ENCODE data around the gene PYGO1.
"Not testable (repeated sequence)": the region's sequence is repeated elsewhere in the genome, so short reads cannot be mapped to it uniquely, and the experiment has no call there.

The PYGO1 gene, protein sequence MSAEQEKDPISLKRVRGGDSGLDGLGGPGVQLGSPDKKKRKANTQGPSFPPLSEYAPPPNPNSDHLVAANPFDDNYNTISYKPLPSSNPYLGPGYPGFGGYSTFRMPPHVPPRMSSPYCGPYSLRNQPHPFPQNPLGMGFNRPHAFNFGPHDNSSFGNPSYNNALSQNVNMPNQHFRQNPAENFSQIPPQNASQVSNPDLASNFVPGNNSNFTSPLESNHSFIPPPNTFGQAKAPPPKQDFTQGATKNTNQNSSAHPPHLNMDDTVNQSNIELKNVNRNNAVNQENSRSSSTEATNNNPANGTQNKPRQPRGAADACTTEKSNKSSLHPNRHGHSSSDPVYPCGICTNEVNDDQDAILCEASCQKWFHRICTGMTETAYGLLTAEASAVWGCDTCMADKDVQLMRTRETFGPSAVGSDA
- total RNA-seq: 0 reads per million in 2 experiments

GRCh38 chr15:55588070-55588814, at the start of gene PYGO1:
PYGO1 (minus strand) TSS chr15:55588345; CDS start chr15:55587883, 462 bp downstream.
- no peak for DNase-seq (ENCODE audit: low read depth)

GRCh38 chr15:55637086-55637485, 48.9 kb upstream of the PYGO1 start:
- no peak for DNase-seq (ENCODE audit: low read depth)

DNA sequence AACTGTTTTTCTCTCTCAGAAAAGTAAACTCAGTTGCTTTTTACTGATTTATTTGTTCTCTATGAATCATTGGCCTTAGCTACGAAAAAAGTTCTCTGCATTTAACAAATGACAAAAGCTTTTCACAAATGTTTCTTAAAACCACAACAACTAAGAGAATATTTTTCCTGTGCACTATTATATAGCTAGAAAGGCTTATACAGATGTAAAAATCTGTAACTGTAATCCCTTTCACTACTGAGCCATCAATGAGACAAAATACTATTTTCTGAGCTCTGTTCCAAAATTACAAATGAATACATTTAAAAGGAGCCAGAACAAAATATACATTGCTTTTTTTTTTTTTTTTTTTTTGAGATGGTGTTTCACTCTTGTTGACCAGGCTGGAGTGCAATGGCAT, 45.6 kb upstream of the PYGO1 start:
- DNase-seq (ENCODE audit: low read depth): no peak

DNA sequence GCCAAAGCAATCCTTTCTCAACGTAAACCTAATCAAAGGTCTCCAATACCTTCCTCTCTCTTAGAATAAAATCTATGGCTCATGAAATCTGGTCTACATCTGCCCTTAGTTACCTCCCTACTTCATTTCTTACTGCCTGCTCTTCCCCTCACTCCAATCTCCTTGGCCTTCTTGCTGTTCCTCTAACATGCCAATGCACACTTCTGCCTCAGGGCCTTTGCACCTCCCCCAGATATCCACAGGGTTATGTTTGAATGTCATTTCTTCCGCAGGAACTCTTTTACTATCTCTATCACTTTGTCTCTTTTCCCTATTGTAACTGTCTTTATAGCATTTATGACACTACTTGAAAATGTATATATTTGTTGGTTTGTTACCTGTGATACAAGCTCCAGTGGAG, 44.3 kb upstream of the PYGO1 start:
- no peak for DNase-seq (ENCODE audit: low read depth)

DNA sequence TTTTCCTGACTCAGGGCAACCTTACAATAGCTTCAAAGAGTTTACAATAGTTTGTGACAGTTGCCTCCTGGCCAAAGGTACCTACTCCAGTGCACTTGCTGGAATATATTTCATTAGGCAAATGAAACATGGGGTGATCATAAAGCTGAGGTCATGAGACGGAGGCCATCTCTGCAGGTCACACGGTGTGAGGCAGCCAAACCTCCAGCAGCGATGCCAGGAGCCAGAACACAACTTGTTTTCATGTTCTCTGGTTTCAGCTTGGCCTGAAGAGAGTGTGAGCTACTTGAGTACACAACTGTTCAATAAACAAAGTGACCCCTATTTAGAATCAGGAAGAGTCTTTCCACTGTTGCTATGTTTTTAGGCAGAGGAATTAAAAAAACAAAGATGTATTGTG, 42.7 kb upstream of the PYGO1 start:
- DNase-seq (ENCODE audit: low read depth): no peak

- DNase-seq (ENCODE audit: low read depth): no peak
These were observed 40.2 kb upstream of the PYGO1 start for GRCh38 chr15:55628369-55628730.

DNA sequence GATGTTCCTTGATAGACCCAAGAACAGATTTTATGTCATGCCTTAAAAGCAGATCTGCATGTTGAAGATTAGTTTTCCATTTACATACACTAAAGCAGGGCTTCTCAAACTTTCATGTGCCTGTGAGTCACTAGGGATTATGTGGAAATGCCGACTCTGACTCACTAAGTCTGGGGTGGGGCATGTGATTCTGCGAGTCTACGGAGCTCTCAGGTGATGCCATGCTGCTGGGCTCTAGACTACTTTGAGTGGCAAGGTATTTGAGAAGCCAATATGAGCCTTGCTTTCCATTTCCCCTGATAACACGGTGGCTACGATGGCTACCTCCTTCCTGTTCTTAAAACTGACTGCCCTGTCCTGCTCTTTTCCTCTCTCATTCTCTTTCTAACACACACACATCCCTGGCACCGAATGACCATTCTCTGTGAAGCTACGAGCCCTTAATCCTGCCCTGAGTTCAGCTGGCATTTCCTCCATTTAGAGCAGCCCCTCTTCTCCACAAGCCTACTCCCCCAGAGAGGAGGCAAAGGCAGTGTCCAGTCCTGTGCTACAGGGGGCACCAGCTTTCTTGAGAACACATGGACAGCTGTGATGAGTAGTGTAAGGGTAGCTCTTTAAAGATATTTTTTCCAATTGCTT, 39.7 kb upstream of the PYGO1 start:
- no peak for DNase-seq (ENCODE audit: low read depth)

DNA sequence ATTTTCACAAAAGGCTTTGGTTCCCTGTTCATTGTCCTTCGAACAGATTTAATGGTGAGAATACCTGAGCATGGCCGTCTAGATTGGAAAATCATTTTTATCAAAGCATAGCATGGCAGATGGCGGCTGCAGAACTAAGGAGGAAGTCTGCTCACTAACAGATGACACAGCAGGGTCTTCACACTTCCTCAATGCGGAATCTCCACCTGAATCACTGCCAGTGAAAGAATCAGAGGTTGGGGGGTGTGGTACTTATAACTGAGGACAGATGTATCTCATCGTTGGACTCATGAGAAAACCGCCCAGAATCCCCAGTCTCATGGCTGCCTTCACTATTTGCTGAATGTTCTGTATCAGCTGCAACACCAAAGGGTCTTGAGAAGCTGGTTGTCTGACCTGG, 31.6 kb upstream of the PYGO1 start:
- no peak for DNase-seq (ENCODE audit: low read depth)

DNA sequence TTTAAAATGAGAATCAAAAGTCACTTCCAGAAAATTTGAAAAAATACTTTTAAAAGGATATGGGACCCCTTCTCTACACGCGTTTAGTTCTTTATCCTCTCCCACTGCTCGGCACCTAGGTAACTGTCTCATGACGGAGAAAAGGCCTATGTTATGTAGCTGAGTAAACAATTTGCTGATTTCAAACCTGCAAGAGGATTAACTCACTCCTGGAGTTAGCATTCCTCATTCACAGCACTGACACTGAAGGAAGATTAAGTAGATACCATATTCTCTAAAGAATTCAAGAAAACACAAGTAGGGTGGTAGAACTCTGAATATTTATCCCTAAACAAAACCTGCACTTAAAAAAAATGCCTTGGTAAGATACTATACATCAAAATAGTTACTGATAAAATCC, 30.2 kb upstream of the PYGO1 start:
- no peak for DNase-seq (ENCODE audit: low read depth)

DNA sequence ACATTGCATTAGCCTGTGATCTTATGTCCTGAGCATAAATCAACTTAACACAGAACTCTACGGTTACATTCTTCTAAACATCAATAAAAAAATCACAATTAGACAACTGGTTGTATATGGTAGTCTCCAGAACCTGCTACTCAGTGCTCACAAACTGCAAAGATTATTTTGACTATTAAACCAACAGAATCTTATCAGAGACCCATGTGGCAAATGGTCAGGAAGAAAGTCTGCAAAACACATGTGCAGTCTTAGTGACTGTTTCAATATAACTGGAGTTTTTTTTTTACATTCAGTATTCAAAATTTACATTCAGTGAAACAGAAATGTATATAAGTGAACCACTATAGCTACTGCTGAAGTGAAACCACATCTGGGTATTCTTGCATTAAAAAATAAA, 27.3 kb upstream of the PYGO1 start:
- no peak for DNase-seq (ENCODE audit: low read depth)

- DNase-seq (ENCODE audit: low read depth): no peak
These were observed 25.6 kb upstream of the PYGO1 start for GRCh38 chr15:55613727-55614126.

DNA sequence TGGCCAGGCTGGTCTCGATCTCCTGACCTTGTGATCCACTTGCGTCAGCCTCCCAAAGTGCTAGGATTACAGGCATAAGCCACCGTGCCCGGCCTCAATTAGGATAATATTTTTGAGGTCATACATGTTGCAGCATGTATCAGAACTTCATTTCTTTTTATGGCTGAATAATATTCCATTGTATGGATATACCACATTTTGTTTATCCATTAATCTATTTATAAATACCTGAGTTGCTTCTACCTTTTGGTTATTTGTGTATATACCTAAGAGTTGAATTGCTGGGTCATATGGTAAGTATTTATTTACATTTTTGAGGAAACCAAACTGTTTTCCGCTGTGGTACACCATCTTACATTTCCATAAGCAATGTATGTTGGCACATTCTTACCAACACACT, 18.1 kb upstream of the PYGO1 start:
- DNase-seq (ENCODE audit: low read depth): no peak

GRCh38 chr15:55601374-55601773, 13.2 kb upstream of the PYGO1 start:
- no peak for DNase-seq (ENCODE audit: low read depth)

DNA sequence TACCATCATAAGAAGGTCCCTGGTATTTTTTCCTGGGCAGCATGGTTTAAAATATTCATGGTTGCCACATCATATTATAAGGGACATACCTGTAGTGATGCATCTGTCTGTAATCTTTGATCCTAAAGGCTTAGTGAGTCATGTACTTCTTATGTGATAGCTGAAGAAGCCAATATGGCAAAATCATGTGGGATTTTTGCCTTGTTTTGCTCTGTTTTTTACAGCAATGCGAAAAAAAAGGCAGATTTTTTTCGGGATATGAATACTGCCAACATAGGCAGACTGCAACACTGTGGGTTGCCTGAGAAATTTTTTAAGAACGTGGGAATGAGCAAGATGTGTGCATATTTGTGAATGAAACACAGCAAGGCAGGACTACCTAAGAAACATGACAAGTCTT, 11.3 kb upstream of the PYGO1 start:
- no peak for DNase-seq (ENCODE audit: low read depth)

DNA sequence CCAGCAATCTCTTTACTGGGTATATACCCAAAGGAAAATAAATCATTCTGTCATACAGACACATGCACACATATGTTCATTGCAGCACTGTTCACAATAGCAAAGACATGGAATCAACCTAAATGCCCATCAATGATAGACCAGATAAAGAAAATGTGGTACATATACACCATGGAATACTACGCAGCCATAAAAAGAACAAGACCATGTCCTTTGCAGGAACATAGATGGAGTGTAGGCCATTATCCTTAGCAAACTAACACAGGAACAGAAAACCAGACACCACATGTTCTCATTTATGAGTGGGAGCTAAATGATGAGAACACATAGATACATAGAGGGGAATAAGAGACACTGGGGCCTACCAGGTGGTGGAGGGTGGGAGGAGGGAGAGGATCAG, 4.9 kb upstream of the PYGO1 start:
- DNase-seq (ENCODE audit: low read depth): not testable (repeated sequence)

DNA sequence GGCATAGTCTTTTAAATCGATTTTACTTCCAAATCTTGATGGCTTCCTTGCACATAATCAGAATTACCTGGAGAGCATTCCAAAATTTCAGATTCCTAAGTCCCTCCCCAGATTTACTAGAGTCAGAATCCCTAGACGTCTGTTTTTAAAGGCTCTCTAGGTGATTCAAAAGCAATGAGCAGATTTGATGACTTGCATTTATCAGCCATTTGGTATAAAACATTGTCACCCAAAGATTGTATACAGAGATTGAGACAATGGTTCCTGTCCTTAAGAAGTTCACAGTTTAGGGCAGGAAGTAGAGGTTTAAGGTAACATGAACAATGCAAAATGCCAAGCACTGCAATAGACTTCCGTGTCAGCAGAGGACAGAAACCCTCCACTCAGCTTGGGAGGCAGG, 2.6 kb upstream of the PYGO1 start:
- DNase-seq (ENCODE audit: low read depth): no peak

- DNase-seq (ENCODE audit: low read depth): no peak
These were observed 1.1 kb upstream of the PYGO1 start for GRCh38 chr15:55589287-55589686.

- no peak for DNase-seq (ENCODE audit: low read depth)
These were observed 620 bp upstream of the PYGO1 start for GRCh38 chr15:55588815-55589115.

GRCh38 chr15:55587321-55588069, 650 bp downstream of the PYGO1 start:
- DNase-seq (ENCODE audit: low read depth): peak; percentile 3

GRCh38 chr15:55586808-55587207, 1.3 kb downstream of the PYGO1 start:
- no peak for DNase-seq (ENCODE audit: low read depth)

DNA sequence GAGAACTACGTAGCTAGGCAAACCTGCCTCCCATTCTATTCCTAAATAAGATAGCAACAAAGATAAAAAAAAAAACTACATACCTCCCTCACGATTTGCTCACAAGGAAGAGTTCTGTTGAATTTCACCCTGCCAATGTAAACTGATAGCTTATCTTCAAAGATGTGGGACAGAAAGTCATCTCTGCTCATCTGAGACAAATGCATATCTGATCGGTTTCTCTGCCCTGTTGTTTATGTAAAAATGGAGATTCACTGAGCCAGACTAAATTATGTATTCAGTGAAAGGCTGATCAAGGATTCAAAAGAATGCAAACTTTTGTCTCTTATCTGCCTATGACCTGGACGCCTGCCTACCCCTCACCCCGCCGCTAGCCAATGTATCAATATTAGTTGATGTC, 11.2 kb downstream of the PYGO1 start:
- no peak for DNase-seq (ENCODE audit: low read depth)

DNA sequence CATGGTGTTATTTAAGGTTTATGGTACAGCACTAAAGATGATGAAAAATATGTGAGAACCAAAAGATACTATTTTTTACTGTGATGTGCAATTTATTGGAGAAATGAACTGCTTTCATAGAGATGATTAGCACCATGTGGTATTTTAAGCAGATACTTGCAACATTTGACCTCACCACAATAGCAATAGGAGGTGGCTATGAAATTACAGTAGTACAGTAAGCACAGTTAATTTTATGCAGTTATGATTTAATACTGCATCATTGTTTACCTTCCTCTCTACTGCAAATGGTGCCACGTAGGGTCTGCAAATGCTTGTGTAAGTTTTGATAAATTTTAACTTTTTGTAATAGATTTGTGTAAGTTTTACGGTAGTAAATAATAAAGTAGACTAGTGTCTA, 14.0 kb downstream of the PYGO1 start:
- DNase-seq (ENCODE audit: low read depth): no peak

All from T follicular helper cell (primary cell).